Neuronal stem cell (in vitro differentiated cells): ENCODE measurements around the gene DEPP1.

Source experiments
- DNase-seq: peaks from one replicate; pipeline ENCODE4 v3.0.0-alpha.2; 2013; ENCODE audit warnings: low spot score
- H2AFZ ChIP-seq: one replicate; pipeline ENCODE4 v1.6.1; 2013; ENCODE audit warnings: mild to moderate bottlenecking, low read length, inconsistent platforms
- H2AK5ac ChIP-seq: 2 replicates; pipeline ENCODE4 v1.6.1; 2013; ENCODE audit warnings: low read depth, mild to moderate bottlenecking, inconsistent platforms, low read length, moderate library complexity, mixed read lengths
- H2BK120ac ChIP-seq: 2 replicates; pipeline ENCODE4 v1.6.1; 2013; ENCODE audit warnings: low read depth, mild to moderate bottlenecking, inconsistent platforms, low read length, moderate library complexity, mixed read lengths
- H2BK12ac ChIP-seq: one replicate; pipeline ENCODE4 v1.6.1; 2013; ENCODE audit warnings: low read length, inconsistent platforms
- H2BK15ac ChIP-seq: 2 replicates; pipeline ENCODE4 v1.6.1; 2013; ENCODE audit warnings: mild to moderate bottlenecking, low read length, inconsistent platforms, mixed read lengths
- H2BK5ac ChIP-seq: one replicate; pipeline ENCODE4 v1.6.1; 2013; ENCODE audit warnings: inconsistent platforms, mild to moderate bottlenecking, low read length, moderate library complexity
- H3K14ac ChIP-seq: one replicate; pipeline ENCODE4 v1.6.1; 2013; ENCODE audit warnings: low read length, inconsistent platforms
- H3K18ac ChIP-seq: 2 replicates; pipeline ENCODE4 v1.6.1; 2013; ENCODE audit warnings: low read length, inconsistent platforms
- H3K23ac ChIP-seq: 2 replicates; pipeline ENCODE4 v1.6.1; 2013; ENCODE audit warnings: low read depth, mild to moderate bottlenecking, mixed read lengths, low read length, inconsistent platforms; ENCODE audit not compliant: poor library complexity
- H3K27ac ChIP-seq: replicated peaks from 3 replicates; pipeline ENCODE4 v1.5.1; 2013; ENCODE audit warnings: low read length, inconsistent platforms
- H3K27me3 ChIP-seq, 3 experiments: 2 replicates each; pipeline ENCODE4 v1.6.1; 2013; ENCODE audit warnings: low read length in 3 of 3, mild to moderate bottlenecking in 2 of 3, inconsistent platforms in 1 of 3, low read depth in 1 of 3, mixed read lengths in 1 of 3, moderate library complexity in 1 of 3; ENCODE audit not compliant: control insufficient read depth in 3 of 3, insufficient read depth in 3 of 3
- H3K36me3 ChIP-seq, 2 donors: replicated peaks in 1 of 2; 2 replicates each; pipeline ENCODE4 v1.6.1; 2013; ENCODE audit warnings: low read length in 2 of 2; ENCODE audit not compliant: control insufficient read depth in 2 of 2, insufficient read depth in 2 of 2
- H3K4ac ChIP-seq: 2 replicates; pipeline ENCODE4 v1.6.1; 2013; ENCODE audit warnings: inconsistent platforms, mild to moderate bottlenecking, low read length, moderate library complexity
- H3K4me1 ChIP-seq, 2 donors: 1 replicate in 1 of 2; 2 replicates in 1 of 2; pipeline ENCODE4 v1.6.1; 2013; ENCODE audit warnings: low read length in 2 of 2, low read depth in 1 of 2; ENCODE audit not compliant: control insufficient read depth in 2 of 2, insufficient read depth in 1 of 2
- H3K4me2 ChIP-seq: one replicate; pipeline ENCODE4 v1.6.1; 2013; ENCODE audit warnings: mild to moderate bottlenecking, low read length, inconsistent platforms; ENCODE audit not compliant: insufficient read depth, poor library complexity, severe bottlenecking
- H3K4me3 ChIP-seq, 2 donors: 2 replicates each; pipeline ENCODE4 v1.5.1; 2013; ENCODE audit warnings: low read length in 2 of 2, mild to moderate bottlenecking in 2 of 2, inconsistent platforms in 1 of 2, moderate library complexity in 1 of 2
- H3K79me1 ChIP-seq: one replicate; pipeline ENCODE4 v1.6.1; 2013; ENCODE audit warnings: low read depth, mild to moderate bottlenecking, inconsistent platforms, low read length, moderate library complexity
- H3K9ac ChIP-seq: one replicate; pipeline ENCODE4 v1.6.1; 2013; ENCODE audit warnings: mild to moderate bottlenecking, low read depth, low read length, inconsistent platforms; ENCODE audit not compliant: poor library complexity
- H3K9me3 ChIP-seq, 2 donors: replicated peaks in 1 of 2; 2 replicates each; pipeline versions ENCODE3 to v1.6.1; 2013; ENCODE audit warnings: low read length in 2 of 2, mild to moderate bottlenecking in 2 of 2, inconsistent platforms in 1 of 2, low read depth in 1 of 2, mixed read lengths in 1 of 2, moderate library complexity in 1 of 2; ENCODE audit not compliant: control insufficient read depth in 2 of 2, insufficient read depth in 1 of 2
- H4K8ac ChIP-seq: one replicate; pipeline ENCODE4 v1.6.1; 2013; ENCODE audit warnings: low read depth, mild to moderate bottlenecking, inconsistent platforms, low read length, moderate library complexity
- H4K91ac ChIP-seq: one replicate; pipeline ENCODE4 v1.6.1; 2013; ENCODE audit warnings: low read length, low read depth, mild to moderate bottlenecking, inconsistent platforms; ENCODE audit not compliant: poor library complexity
- WGBS, 2 donors: extraction: QIAGEN DNeasy Blood & Tissue Kit; methylation state at CpG; one replicate each; pipeline ENCODE4 v1.1.7; 2013; ENCODE audit warnings: missing lambda C conversion rate in 2 of 2, mixed read lengths in 1 of 2; ENCODE audit not compliant: insufficient read length in 2 of 2, insufficient replicate concordance in 1 of 2; ENCODE audit errors: extremely low coverage in 2 of 2; 5-methylcytosine and 5-hydroxymethylcytosine counted together

Gene DEPP1

DNA sequence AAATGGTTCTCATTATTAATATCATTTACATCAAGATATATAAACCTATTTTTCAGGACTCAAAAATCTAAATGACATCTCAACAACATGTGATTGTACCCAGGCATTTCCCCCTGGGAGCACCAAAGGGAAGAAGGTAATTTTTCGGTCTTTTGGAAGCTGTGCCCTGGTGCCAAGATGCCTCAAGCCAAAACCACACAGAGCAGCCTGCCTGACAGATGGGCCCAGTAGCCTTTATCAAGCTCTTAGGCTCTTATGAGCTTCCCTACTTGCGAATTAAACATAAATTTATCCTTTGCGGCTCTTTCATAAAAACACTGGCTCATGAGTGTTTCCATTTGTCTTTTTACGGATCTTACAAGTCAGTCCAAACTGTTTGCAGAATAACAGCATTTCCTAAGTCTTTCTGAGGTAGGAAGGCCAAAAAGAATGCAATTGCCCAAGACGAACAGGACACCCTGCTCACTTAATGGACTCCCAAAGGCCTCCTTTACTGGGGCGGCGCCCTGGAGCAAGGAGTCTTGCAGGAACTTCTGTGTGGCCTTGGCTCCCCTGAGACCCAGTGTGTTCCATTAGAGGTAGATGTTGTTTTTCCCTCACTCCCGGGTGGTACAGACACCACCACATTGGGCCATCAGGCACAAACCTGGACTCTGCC lies 23.1 kb downstream of the DEPP1 start:
- Histone ChIP-seq H3K14ac (no peak overlapping the region), H3K9me3 (peaks cover 0 to 2% of the 10 kb centered on the region in 2 donors), H3K27ac (no peak overlapping the region), H3K4me3 (no peak overlapping the region), H2BK12ac (no peak overlapping the region), H3K4ac (no peak overlapping the region), H4K8ac (no peak overlapping the region), H3K27me3 (peaks cover 0 to 2% (median 0%) of the 10 kb centered on the region in 3 experiments), H2AK5ac (no peak overlapping the region), H2AFZ (no peak overlapping the region), H3K4me1 (peaks cover 15 to 28% of the 10 kb centered on the region in 2 donors), H3K4me2 (no peak overlapping the region), H4K91ac (no peak overlapping the region), H3K36me3 (peaks cover 0 to 7% of the 10 kb centered on the region in 2 donors), H2BK5ac (no peak overlapping the region), H3K79me1 (no peaks in the 10 kb centered on the region), H2BK15ac (no peak overlapping the region), H3K18ac (no peak overlapping the region), H3K23ac (no peak overlapping the region), H3K9ac (no peak overlapping the region), H2BK120ac (no peak overlapping the region)
- DNase-seq, result no peak
- no CpG with 5 or more reads among the region's 8 CpGs for WGBS, 2 donors

DNA sequence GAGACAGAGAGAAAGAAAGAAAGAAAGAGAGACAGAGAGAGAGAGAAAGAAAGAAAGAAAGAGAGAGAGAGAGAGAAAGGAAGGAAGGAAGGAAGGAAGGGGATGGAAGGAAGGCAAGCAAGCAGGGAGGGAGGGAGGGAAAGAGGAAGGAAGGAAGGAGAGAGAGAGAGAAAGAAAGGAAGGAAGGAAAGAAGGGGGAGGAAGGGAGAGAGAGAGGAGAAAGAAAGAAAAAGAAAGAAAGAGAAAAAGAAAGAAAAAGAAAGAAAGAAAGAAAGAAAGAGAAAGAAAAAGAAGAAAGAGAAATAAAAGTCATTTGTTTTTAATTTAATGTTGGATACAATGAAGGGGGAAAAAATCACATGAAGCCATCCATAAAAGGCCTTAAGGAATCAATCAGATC lies 23.6 kb downstream of the DEPP1 start:
- Histone ChIP-seq H3K27me3 (no peaks in the 10 kb centered on the region), H3K18ac (no peak overlapping the region), H2AK5ac (no peak overlapping the region), H3K4me3 (no peak overlapping the region), H2BK12ac (no peak overlapping the region), H3K23ac (no peak overlapping the region), H3K79me1 (no peaks in the 10 kb centered on the region), H2BK5ac (no peak overlapping the region), H3K9ac (no peak overlapping the region), H2BK120ac (no peak overlapping the region), H3K9me3 (peaks cover 0 to 2% of the 10 kb centered on the region in 2 donors), H3K14ac (no peak overlapping the region), H4K91ac (no peak overlapping the region), H4K8ac (no peak overlapping the region), H3K4me1 (peaks cover 10 to 22% of the 10 kb centered on the region in 2 donors), H2BK15ac (no peak overlapping the region), H3K36me3 (peaks cover 0 to 7% of the 10 kb centered on the region in 2 donors), H3K27ac (no peak overlapping the region), H3K4me2 (no peak overlapping the region), H3K4ac (no peak overlapping the region), H2AFZ (no peak overlapping the region)
- no peak for DNase-seq

DNA sequence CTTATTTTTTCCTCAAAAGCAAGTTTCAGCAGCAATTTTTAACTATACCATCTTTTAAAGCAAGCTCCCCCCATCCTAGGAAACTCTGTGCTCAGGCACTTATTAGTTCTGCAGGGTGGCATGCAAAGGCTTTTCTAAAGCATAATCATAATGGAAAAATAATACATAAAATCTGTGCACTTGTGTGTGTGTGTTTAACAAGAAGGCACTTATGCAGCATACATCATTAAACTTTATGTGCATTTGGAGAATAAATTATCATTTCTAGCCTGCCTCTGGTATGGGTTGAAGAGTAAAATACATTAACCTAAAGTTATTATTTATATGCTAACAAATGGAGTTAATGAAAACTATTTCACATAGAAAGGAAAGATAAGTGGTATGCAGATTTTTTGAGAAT lies 24.6 kb downstream of the DEPP1 start:
- no peak overlapping the region for H3K9ac ChIP-seq

DNA sequence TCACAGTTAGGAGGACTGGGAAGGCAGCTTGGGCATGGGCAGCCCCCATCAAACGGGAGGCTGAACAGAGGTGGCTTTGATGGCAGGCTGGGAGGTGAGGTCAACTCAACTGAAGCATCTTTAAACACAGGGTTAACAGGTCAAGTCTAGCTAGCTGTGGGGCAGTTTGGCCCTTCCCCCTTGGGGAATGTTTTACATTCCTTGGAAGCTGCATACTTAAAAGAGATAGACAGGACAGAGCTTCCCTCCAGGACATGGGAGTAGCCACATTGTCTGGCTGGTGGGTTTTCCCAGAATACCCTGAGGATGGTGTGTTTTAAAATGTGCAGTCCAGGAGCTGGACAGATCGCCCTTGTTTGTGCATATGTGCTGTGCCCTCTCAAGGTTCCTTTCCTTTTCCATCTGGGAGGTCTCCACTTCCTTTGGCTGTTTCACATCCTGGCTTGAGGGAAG lies 25.8 kb downstream of the DEPP1 start:
- H2BK120ac ChIP-seq, result no peak overlapping the region
- no CpG with 5 or more reads among the region's 2 CpGs for WGBS, 2 donors

More for the DNA sequence above, 24.6 kb downstream of the DEPP1 start:
- Histone ChIP-seq H4K8ac (no peak overlapping the region), H3K4ac (no peak overlapping the region), H3K14ac (no peak overlapping the region), H4K91ac (no peak overlapping the region), H2BK5ac (no peak overlapping the region), H3K27ac (no peak overlapping the region), H2BK15ac (no peak overlapping the region), H2BK12ac (no peak overlapping the region), H3K79me1 (no peaks in the 10 kb centered on the region), H3K4me2 (no peak overlapping the region), H3K27me3 (no peaks in the 10 kb centered on the region), H3K36me3 (peaks cover 0 to 7% of the 10 kb centered on the region in 2 donors), H2AFZ (no peak overlapping the region), H3K18ac (no peak overlapping the region), H2BK120ac (no peak overlapping the region), H3K4me1 (peaks cover 7 to 19% of the 10 kb centered on the region in 2 donors), H3K4me3 (no peak overlapping the region), H3K23ac (no peak overlapping the region), H3K9me3 (peaks cover 0 to 2% of the 10 kb centered on the region in 2 donors), H2AK5ac (no peak overlapping the region)
- no peak for DNase-seq

More for the DNA sequence above, 25.8 kb downstream of the DEPP1 start:
- H3K36me3 ChIP-seq, result peaks cover 0 to 7% of the 10 kb centered on the region in 2 donors
- no peak overlapping the region for H3K18ac ChIP-seq
- no peak overlapping the region for H3K27ac ChIP-seq
- no peak overlapping the region for H2AK5ac ChIP-seq
- H3K23ac ChIP-seq, result no peak overlapping the region
- H2BK15ac ChIP-seq, result no peak overlapping the region
- H3K14ac ChIP-seq, result no peak overlapping the region
- no peak overlapping the region for H2BK5ac ChIP-seq
- H2BK12ac ChIP-seq, result no peak overlapping the region
- H3K4me3 ChIP-seq, result no peak overlapping the region
- no peaks in the 10 kb centered on the region for H3K27me3 ChIP-seq
- H3K4me1 ChIP-seq, result peaks cover 7 to 14% of the 10 kb centered on the region in 2 donors
- H3K9me3 ChIP-seq, result peaks cover 0 to 2% of the 10 kb centered on the region in 2 donors
- no peak overlapping the region for H3K4ac ChIP-seq
- H3K9ac ChIP-seq, result no peak overlapping the region
- no peak overlapping the region for H3K4me2 ChIP-seq
- no peak for DNase-seq
- H4K8ac ChIP-seq, result no peak overlapping the region
- H2AFZ ChIP-seq, result no peak overlapping the region
- no peaks in the 10 kb centered on the region for H3K79me1 ChIP-seq
- H4K91ac ChIP-seq, result no peak overlapping the region
